ENCODE data around the gene FBP1. TPM values are rescaled to one million over a fixed set of nuclear protein-coding genes. Genes with fewer than 3 reads are reported as not detected.
A peak's percentile ranks its signal among the peaks of the same experiment; 100 is the strongest.

The FBP1 gene
- total RNA-seq, 1 experiment from 2014 or later: 1.9 TPM

DNA sequence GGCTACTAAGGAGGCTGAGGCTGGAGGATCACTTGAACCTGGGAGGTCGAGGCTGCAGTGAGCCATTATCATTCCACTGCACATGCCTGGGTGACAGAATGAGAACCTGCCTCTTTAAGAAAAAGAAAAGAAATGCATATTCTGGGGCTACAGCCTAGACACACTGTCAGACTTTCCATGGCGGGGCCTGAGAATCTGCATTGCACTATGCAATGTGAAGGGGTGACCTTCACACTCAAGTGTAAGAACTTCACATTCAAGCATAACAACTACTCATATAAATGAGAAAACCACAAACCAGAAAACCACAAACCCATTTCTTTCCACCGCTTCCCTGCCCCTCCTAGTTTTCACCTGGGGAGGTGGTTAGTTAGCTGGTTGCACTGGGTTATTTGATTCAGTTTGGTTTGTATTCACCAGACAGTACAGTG, 27.7 kb downstream of the FBP1 start:
- H3K14ac ChIP-seq (ENCODE audit: insufficient read depth, low read length): no peak overlapping the region
- H2BK20ac ChIP-seq (ENCODE audit: low read depth, low read length, poor library complexity, severe bottlenecking): no peak overlapping the region
- no peak overlapping the region for H3K27ac ChIP-seq (ENCODE audit: insufficient read length, low read depth, low read length)
- no peaks in the 10 kb centered on the region; the same call in 1 of the 2 replicates for H3K79me2 ChIP-seq (ENCODE audit: insufficient read depth, low read length)
- H3K18ac ChIP-seq (ENCODE audit: insufficient read length, low read depth, low read length): no peak overlapping the region
- no peaks in the 10 kb centered on the region for H3K9me3 Mint-ChIP-seq
- no peak overlapping the region for H3K4ac ChIP-seq (ENCODE audit: low read depth, low read length)
- H2AK5ac ChIP-seq (ENCODE audit: insufficient read length, low read length): no peak overlapping the region
- H3K27me3 Mint-ChIP-seq (ENCODE audit: low read depth): peaks cover 8% of the 10 kb centered on the region
- no peaks in the 10 kb centered on the region for H4K20me1 ChIP-seq (ENCODE audit: control insufficient read depth, insufficient read depth, insufficient read length)
- no CpG with 5 or more reads among the region's 3 CpGs for WGBS (ENCODE audit: extremely low coverage, insufficient read length, low lambda C conversion rate)
- TF ChIP-seq, protein P1, sequence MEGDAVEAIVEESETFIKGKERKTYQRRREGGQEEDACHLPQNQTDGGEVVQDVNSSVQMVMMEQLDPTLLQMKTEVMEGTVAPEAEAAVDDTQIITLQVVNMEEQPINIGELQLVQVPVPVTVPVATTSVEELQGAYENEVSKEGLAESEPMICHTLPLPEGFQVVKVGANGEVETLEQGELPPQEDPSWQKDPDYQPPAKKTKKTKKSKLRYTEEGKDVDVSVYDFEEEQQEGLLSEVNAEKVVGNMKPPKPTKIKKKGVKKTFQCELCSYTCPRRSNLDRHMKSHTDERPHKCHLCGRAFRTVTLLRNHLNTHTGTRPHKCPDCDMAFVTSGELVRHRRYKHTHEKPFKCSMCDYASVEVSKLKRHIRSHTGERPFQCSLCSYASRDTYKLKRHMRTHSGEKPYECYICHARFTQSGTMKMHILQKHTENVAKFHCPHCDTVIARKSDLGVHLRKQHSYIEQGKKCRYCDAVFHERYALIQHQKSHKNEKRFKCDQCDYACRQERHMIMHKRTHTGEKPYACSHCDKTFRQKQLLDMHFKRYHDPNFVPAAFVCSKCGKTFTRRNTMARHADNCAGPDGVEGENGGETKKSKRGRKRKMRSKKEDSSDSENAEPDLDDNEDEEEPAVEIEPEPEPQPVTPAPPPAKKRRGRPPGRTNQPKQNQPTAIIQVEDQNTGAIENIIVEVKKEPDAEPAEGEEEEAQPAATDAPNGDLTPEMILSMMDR (conservative IDR thresholded peaks at IDR 0.05): no peak
- no peaks in the 10 kb centered on the region for H3K27me3 ChIP-seq (ENCODE audit: insufficient read depth, low read length)
- H4K8ac ChIP-seq (replicated peaks; ENCODE audit: insufficient read length, low read depth, low read length): no peak overlapping the region
- DNase-seq: no peak
- H2BK5ac ChIP-seq (ENCODE audit: insufficient read length, low read length): no peak overlapping the region
- H3K9me3 ChIP-seq (ENCODE audit: control insufficient read depth, low read depth, low read length): no peaks in the 10 kb centered on the region
- H3K4me2 ChIP-seq (ENCODE audit: insufficient read depth, insufficient read length, low read length): no peak overlapping the region
- peak overlapping the region in 1 of 3 experiments; percentile 40; a peak in 1 of 7 replicates for H3K27ac Mint-ChIP-seq
- no peak overlapping the region for H3T11ph ChIP-seq (ENCODE audit: low read length)
- H2BK15ac ChIP-seq (ENCODE audit: low read depth, low read length): no peak overlapping the region
- H3K79me1 ChIP-seq (ENCODE audit: insufficient read depth, low read depth, low read length, poor library complexity, severe bottlenecking): no peaks in the 10 kb centered on the region
- no peak overlapping the region for H4K5ac ChIP-seq (ENCODE audit: insufficient read length, low read depth, low read length)
- no peaks in the 10 kb centered on the region for H3K36me3 Mint-ChIP-seq (ENCODE audit: insufficient read depth in 1 of 3, low read depth in 3 of 3)
- H3K9ac ChIP-seq (ENCODE audit: extremely low read depth, insufficient read length, low read length): no peak overlapping the region
- H3K56ac ChIP-seq (ENCODE audit: insufficient read length, low read depth, low read length): no peak overlapping the region
- H4K91ac ChIP-seq (ENCODE audit: insufficient read length, low read depth, low read length): no peak overlapping the region
- no peaks in the 10 kb centered on the region for H3K23me2 ChIP-seq (ENCODE audit: insufficient read length, low read depth, low read length, poor library complexity, severe bottlenecking)
- no peak overlapping the region for H2BK12ac ChIP-seq (ENCODE audit: insufficient read length, low read depth, low read length)
- H3K23ac ChIP-seq (ENCODE audit: insufficient read length, low read depth, low read length): no peak overlapping the region
- H2BK120ac ChIP-seq (ENCODE audit: low read depth, low read length, poor library complexity, severe bottlenecking): no peak overlapping the region
- H3K4me1 Mint-ChIP-seq: peaks cover 17 to 29% of the 10 kb centered on the region in 2 experiments
- no peak overlapping the region for H3K4me3 Mint-ChIP-seq
- H2AFZ ChIP-seq (ENCODE audit: low read length): no peak overlapping the region
- H3K4me1 ChIP-seq (ENCODE audit: insufficient read depth, low read length): peaks cover 2% of the 10 kb centered on the region; the same call in 1 of the 2 replicates

All from H9 (cell line).